Activated CD8-positive, alpha-beta memory T cell treated with anti-CD3 and anti-CD28 coated beads, Interleukin-2, amount 50 U/mL, for 1 hour (primary cell): ENCODE measurements around the gene MRTFB.

Experiments used
- DNase-seq: peaks from one replicate; pipeline ENCODE4 v3.0.0-alpha.2; 2020; ENCODE audit errors: extremely low read depth

Gene MRTFB

DNA sequence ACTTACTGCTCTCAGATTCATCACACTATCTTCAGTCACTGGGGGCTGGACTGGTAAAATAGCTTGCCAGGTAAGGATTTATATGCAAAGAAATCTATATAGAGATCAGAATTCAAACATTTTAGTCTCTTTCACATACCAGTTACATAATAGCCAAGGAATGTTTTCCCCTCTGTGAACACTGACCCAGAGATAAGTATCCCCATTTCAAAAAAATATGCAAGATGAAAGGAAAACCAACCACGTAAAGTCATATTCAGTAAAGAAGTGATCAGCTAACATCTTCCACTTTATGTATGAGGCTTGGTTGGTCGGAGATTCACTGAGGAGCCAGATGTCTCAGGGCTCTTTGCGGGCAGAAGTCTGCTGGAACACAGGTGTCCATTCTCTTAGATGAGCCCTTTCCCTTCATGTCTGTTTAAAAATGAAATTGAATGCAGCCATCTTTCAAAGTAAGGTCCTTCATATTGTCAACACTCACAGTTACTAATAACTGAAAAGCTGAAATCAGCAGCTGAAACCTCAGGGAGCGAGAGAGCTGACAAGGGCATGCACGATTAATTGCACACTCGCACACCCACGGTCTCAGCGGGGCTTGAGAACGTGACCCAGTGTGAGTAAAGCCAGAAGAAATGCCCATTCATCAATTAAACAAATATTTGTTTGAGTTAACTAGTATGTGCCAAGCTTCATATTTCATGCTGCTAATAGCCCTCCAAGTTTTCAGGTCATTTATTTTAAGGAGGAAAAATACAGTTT, 161.2 kb downstream of the MRTFB start:
- no peak for DNase-seq

DNA sequence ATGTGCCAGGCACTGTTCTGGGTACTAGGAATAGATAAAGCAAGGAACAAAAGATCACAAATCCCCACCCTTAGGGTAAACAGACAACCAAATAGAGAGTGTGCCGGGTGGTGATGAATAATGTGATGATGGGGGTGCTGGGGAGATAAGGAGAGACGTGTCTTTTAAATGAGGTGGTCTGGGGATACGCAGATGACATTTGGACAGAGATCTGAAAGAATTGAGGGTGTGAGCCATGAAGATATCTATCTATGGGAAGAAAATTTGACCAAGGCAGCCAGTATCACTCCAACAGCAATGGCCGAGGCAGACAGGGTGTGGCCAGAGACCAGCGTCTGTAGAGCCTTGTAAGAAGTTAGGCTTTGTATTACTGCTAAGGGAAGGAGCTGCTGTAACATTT, 165.3 kb downstream of the MRTFB start:
- no peak for DNase-seq

DNA sequence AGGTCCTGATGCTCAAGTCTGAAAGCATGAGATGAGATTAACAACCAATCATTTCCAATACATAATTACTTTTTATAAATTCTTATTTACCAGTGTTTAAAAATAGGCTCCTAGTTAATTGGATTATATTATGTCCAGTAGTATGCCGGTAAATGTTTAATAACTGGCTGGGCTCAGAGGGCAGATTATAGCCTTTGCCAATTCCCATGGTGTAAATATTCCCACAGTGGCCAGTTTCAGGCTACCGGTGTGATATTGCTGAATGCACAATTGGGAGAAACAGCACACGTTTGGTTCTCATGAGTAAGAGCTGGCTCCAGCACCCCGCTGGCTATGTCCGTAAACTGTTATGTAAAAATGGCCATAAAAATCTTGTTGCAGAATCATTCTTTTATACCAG, 167.6 kb downstream of the MRTFB start:
- DNase-seq = no peak

DNA sequence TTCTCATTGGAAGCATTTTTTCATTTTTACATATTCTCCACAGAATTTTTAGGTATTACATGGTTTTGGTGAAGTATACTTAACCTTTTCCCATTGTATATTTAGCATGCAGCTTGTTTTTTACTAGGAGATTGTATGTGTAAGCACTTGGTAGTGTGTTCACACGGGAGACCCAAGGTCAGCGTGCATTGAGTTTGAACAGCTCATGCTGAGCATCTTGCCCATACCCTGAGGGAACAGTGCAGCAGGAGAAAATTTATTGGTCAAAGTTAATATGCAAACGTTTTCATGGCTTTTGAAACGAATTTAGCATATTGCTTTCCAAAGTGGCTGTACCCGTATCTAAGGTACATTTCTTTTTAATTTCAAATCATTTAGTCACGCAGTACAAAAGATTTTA, 168.7 kb downstream of the MRTFB start:
- DNase-seq = no peak

DNA sequence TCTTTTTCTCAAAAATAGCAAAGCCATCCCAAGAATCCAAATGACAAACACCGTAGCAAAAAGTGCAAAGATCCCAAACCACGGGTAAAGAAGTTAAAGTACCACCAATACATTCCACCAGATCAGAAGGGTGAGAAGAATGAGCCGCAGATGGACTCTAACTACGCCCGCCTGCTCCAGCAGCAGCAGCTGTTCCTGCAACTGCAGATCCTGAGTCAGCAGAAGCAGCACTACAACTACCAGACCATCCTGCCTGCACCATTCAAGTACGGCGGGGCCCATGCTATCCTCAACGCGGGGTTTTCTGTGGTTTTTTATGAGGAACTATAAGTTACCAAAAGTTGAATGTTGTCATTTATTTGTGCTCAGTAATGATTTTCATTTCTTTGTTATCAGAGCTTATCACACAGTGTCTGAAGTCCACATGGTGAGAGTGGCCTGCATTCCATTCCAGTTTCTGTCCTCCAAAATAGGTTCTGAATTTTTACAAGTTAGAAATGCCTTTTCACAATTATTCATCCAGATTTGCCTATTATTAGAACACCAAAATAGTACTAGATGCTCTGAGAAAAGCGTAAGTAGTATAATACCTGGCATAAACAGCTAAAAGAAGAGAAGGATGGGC, 169.2 kb downstream of the MRTFB start:
- no peak for DNase-seq

DNA sequence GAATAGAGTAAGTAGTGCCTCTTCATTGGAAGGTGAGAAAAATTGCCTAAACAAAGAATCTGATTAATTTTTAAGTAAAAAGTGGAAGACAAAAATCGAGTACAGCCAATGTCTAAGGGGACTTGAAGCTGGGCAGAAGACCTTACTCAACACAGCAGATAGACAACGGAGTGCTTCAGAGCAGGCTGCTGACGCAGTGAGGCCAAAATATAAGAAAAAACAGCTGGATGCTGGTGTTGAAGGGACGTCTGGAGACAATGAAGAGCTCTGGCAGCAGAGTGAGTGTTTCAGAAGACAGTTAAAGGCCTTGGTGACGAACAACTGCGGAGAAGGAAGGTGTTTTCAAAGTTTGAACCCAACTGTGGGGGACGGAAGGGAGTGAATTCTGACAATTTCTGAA, 169.8 kb downstream of the MRTFB start:
- no peak for DNase-seq

DNA sequence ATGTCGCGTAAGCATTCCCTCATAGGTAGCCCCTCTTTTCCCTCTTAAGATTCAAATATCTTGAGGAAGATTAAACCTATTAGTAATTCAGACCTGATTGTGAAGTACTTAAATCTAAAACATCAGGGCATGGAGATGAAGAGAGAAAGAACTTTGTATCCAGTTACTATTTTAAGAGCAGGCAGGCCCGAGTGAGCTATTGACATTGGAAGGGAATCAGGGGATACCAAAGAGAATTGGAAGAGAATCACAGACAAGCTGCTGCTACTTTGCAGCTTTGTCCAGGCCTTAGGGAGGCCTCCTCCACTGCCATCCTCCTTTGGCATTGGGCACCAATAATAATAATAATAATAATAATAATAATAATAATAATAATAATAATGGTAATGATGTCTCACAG, 170.5 kb downstream of the MRTFB start:
- no peak for DNase-seq

DNA sequence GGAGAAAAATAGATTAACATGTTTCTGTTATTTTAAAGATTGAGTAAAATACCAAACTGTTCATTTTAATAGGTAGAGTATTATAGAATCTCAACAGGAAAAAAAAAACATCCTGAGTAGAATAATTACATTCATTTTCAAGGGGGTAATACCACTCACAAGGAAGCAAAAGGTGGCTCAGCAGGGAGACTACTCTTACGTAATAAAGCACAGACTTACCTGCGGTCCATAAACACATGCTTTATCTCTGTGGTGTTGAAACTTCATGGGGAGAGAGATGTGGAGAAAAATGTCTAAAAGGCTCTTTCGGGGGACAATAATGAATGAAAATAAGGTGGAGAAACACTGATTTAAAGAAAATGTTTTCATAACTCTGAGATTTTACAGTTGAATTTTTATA, 171.7 kb downstream of the MRTFB start:
- DNase-seq = no peak

DNA sequence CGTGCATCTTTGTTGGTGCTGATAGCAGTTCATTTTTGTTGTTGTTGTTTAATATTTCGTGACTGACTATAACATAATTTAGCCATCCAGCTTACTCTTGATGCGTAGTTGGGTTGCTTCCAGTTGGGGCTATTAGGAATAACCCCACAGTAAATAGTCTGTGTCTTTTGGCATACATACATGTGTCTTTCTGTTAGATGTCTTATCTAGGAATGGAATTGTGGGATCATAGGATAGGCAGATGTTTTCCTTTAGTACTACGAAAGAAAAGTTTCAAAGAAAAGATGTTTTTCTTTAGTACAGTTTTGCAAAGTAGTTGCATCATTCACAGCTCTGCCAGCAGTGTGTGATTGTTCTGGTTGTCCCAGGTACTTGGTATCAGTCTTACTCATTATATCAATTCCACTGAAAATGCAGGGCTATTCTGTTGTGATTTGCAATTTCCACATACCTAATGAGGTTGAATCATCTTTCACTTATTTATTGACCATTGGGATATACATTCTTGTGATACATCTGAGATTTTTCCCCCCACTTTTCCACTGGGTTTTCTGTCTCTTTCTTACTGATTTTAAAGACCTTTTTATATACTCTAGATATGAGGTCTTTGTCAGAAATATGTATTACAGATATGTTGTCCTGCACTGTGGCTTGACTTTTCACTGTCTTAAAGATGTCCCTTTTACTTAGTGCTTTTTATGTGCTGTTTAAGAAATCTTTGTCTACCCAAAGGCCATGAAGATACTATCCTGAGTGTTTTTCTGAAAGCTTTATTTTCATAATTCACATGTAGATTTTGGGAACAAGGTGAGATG, 173.3 kb downstream of the MRTFB start:
- no peak for DNase-seq

DNA sequence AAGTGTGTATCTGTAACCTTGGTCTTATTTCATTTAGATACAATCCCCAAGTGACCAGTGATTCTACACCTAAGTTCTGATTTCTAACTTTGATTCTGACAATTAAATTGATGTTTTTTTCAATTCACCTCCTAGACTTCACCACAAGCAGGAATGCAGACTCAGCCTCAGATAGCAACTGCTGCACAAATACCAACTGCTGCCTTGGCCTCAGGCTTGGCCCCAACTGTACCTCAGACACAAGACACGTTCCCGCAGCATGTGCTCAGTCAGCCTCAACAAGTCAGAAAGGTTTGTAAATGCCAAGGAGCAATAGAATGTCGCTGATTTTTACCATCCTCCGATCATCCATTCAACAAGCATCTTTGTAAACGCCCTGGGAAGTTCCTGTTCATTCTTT, 177.7 kb downstream of the MRTFB start:
- DNase-seq = no peak

DNA sequence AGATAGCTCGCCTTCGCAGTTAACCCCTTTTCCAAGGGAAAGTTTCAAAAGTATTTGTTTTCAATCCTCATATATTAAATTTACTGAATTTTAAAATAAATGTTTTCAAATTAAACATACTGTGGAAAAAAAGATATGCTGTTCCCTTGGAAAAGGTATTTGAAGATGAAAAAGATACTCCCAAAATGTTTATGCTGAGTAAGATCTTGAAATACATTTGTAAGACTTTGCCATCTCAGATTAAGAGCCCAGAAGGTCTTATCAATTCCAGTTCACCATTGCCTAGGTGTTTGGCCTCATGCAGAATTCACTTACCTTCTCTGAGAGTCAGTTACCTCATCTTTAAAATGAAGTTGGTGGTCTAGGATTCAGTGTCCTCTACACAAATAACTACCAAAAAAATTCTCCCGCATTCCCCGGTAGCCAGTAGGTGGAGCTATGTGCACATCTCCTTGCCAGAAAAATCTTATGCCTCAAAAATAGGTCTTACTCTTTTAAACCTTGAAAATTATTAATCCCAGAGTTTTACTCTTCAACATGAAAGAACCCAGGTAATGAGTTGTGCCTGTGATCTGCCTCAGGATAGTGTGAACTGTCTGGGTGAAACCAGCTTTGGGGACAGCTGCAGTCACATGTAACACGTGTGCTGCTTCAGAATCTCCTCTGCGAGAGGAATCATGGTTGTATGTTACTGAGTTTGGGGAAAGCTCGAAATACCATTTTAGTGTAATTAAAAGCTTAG, 178.3 kb downstream of the MRTFB start:
- DNase-seq = no peak

DNA sequence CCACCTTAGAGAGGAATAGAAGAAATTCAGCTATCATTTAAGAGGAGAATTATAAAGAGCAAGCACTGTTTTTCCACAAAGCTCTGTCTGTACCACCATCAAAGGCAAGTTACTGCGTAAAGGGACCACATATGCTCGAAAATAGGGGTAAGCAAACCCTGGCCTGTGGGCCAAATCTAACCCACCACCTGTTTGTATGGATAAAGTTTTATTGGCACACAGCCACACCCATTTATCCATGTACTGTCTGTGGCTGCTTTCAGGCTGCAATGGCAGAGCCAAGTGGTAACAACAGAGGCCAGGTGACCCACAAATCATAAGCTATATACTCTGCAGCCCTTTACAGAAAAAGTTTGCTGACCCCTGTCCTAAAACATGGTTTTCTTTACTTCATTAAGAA, 180.3 kb downstream of the MRTFB start:
- DNase-seq = no peak

DNA sequence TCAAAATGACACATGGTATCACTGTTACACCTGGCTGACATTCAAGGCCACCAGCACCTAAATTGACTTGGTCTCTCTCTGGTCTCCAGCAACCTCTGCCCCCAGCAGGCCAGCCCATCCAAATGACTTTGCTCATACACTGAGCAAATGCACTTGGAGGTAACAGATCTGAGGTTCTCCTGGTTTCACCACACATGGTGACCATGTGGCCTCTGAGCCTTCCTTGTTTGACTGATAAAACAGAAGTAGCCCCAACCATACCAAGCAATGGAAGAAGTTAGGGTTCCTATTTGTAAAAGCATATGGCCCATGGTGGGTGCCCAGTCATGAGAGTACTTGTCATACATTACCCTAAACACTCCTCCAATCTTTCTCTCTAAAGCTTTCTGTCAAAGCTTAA, 181.7 kb downstream of the MRTFB start:
- DNase-seq = no peak

DNA sequence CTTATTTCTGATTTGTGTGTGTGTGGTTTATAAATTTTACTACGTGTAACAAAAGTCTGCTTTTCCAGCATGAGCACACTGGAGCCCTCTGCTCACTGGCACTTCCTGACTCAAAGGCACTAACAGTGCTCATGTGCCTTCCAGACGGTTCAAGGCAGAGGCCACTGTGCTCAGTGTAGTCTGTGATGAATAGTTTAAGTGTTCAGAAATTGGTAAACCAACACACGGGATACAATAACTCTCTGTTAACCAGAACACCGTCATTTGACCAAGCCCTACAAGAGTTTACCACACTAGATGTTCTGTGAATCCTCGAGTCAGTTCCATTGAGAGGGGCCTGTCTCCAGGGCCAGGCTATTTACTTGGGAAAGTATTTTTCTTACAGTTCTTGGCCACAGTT, 191.9 kb downstream of the MRTFB start:
- DNase-seq = no peak

DNA sequence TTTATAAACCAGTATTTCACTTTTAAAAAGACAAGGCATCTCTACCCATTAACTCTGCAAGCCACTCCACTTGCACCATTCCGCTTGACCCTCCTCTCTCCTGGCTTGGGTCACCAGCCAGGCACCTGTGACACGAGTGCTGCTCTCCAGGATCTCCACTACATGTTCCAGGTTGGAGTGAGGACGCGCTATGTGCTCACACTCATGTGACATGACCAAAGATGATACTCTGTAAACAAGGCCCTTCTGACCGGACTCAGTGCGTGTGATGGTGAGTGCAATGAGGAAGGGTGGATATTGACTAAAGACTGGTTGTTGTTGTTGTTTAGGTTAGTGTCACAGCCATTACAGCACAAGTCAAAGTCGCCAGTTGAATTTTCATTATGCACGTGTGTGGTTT, 192.7 kb downstream of the MRTFB start:
- no peak for DNase-seq

DNA sequence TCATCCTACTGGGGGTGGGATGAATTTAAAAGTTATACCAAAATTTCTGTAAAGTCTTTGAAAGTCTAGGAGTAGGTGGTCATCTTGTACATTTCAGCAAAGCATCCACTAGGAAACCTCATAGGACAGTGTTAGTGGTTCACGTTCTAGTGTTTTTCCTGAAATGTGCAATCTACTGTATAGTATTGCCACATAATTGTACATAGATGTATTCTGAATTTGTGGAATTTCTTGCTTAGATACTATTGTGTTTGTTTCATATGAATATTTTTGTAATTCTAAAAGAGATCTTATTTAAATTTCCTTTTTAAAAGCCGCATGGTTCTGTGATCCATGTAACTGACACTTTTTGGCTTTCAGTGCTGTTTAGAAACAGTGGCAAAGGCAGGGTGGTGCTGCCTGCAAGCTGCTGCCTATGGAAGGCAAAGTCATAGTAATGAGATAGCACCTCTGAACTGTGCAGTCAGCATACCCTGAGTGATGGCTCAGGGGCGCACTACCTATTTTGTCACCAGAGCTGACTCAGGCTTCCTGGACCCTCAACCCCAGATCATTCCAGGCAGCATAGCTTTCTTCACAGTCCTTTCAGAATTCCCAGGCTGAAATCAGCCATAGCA, 193.3 kb downstream of the MRTFB start:
- DNase-seq = no peak

DNA sequence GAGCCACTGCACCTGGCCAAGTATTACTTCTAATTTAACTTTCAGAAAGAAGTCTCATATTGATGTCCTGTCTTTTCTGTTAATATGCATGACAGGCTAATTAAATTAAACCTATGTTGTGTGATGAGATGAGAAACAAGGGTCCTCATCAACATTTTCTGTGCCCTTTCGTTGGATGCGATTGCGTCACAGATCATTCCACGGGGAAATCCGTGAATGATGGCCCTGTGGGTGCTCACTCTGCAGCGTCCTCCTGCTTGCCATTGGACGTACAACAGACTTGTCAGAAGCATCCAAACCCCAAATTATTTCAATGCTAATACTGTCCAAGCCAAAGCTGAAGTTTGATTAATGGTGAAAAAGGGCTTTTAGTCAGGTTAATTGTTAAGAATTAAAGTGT, 197.0 kb downstream of the MRTFB start:
- DNase-seq = no peak

DNA sequence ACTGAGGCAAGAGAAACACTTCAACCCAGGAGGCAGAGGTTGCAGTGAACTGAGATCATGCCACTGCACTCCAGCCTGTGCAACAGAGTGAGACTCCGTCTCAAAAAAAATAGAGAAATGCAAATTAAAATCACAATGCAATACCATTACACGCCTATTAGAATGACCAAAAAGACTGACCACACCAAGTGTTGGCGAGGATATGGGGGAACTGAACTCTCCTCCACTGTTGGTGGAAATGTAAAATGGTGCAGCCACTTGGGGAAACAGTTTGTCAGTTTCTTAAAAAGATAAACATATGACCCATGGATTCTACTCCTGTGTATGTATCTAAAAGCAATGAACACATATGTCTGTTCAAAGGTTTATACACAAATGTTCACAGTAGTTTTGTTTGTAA, 204.8 kb downstream of the MRTFB start:
- no peak for DNase-seq

DNA sequence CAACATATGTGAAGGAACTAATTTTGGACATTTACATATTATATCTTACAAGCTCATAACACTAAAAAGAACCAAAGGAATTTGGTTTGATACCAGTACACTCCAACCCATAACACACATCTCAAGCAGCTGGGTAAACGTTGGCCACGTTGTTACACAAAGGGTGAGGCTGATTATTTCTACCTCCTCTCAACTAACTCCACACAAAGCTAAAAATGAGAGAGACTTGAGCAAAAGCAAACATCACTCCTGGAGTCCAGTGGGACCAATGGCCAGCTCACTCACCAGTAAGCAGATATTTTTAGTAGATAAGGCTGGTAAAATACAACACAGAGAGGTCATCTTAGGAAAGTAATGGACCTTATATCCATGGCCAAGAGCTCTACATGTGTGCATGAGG, 207.6 kb downstream of the MRTFB start:
- DNase-seq = no peak

DNA sequence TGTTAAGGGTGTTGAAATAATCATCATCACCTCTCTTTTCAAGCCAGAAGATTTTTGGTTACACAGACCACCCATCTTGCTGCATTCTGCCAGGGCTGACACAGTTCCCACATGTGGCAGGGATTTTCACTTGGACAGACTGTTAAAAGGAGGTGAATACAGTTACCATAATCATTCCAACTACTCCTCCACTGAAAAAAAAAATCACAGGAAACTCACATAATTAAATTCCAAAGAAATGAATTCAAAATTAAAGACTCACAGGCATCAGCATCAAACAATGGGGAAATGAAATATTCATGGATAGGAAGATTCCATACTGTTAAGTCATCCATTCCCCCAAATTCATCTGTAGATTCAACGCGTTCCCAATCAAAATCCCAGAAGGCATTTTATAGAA, 209.4 kb downstream of the MRTFB start:
- no peak for DNase-seq

DNA sequence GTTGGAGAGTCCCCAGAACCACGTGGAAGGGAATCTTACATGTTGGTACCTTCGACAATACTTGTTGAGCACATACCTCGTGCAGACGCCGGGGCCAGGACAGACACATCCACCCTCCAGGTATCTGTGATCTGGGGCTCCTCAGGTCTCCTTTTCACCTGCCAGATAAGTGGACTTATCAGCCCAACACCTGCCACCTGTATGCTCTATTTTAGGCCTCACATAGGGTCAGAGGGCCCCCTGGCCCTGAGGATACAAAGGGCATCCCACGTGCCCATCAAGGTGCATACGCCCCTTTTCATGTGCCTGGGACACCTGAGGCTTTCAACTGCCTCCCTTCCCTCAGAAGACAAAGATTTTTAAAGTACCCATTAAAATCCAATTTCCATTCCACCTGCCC, 212.7 kb downstream of the MRTFB start:
- no peak for DNase-seq

DNA sequence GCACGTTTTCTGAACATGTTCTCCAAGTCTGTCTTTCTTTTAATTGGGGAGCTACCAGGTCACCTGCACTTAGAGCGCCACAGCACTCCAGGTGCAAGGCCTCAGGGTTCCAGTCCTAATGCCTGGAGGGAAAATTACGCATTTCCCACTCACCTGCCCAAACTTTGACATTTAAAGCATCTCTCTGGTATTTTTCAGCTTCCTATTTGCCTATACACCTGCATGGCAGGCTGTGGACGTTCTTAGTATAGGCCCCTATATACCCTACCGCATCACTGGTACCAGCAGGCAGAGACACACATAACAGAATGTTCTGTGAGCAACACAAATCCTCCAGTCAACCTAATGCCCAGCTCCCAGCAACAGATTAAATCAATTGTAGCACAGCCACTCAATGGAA, 213.3 kb downstream of the MRTFB start:
- no peak for DNase-seq
